Keratinocyte (primary cell): ENCODE data around the gene FNDC3B. TPM values are rescaled to one million over a fixed set of nuclear protein-coding genes. Genes with fewer than 3 reads are reported as not detected.

ENCODE experiments used
- DNase-seq: peaks from one replicate; pipeline ENCODE4 v3.0.0-alpha.2; 2011; ENCODE audit warnings: low read depth, missing footprints, low spot score
- FAIRE-seq: peaks from 2 replicates; lab custom pipeline; 2011; peaks lifted over from hg19 to GRCh38; lab: Jason Lieb, UNC
- H2AFZ ChIP-seq: 2 replicates; pipeline ENCODE4 v1.6.0; 2012; ENCODE audit warnings: low read length, control low read depth, inconsistent platforms; ENCODE audit not compliant: control insufficient read depth
- H3K27ac ChIP-seq: 2 replicates; pipeline ENCODE4 v1.5.1; 2011; ENCODE audit warnings: low read length; ENCODE audit not compliant: control insufficient read depth, insufficient read depth
- H3K27me3 ChIP-seq: 3 replicates; pipeline ENCODE4 v1.6.0; 2011; ENCODE audit warnings: low read length; ENCODE audit not compliant: control insufficient read depth, insufficient read depth; ENCODE audit errors: extremely low read depth
- H3K36me3 ChIP-seq, 2 experiments: 2 replicates in 1 of 2; 3 replicates in 1 of 2; pipeline ENCODE4 v1.5.1; 2011; ENCODE audit warnings: low read length in 2 of 2, mild to moderate bottlenecking in 1 of 2; ENCODE audit not compliant: control insufficient read depth in 2 of 2, insufficient read depth in 2 of 2; ENCODE audit errors: extremely low read depth in 1 of 2
- H3K4me1 ChIP-seq: 3 replicates; pipeline ENCODE4 v1.5.1; 2011; ENCODE audit warnings: low read length; ENCODE audit not compliant: control insufficient read depth, insufficient read depth; ENCODE audit errors: extremely low read depth
- H3K4me2 ChIP-seq: 3 replicates; pipeline ENCODE4 v1.6.0; 2011; ENCODE audit warnings: low read depth, low read length; ENCODE audit not compliant: control insufficient read depth, insufficient read depth; ENCODE audit errors: extremely low read depth
- H3K4me3 ChIP-seq, 3 experiments: fragments of 200-600 bp in 1 of 3; sonication (generic) in 1 of 3; 2 replicates in 2 of 3; 3 replicates in 1 of 3; pipeline ENCODE4 v1.5.1; 2011 to 2016; ENCODE audit warnings: low read length in 3 of 3, mild to moderate bottlenecking in 3 of 3, control low read depth in 2 of 3, inconsistent platforms in 1 of 3, low read depth in 1 of 3, mixed read lengths in 1 of 3, mixed run types in 1 of 3, moderate library complexity in 1 of 3; ENCODE audit not compliant: control insufficient read depth in 2 of 3, insufficient read depth in 2 of 3; ENCODE audit errors: extremely low read depth in 1 of 3
- H3K79me2 ChIP-seq: 2 replicates; pipeline ENCODE4 v1.6.0; 2012; ENCODE audit warnings: low read length; ENCODE audit not compliant: control insufficient read depth, insufficient read depth
- H3K9ac ChIP-seq: 3 replicates; pipeline ENCODE4 v1.6.0; 2011; ENCODE audit warnings: low read length; ENCODE audit not compliant: control insufficient read depth, insufficient read depth; ENCODE audit errors: extremely low read depth
- H3K9me1 ChIP-seq: 3 replicates; pipeline ENCODE4 v1.6.0; 2011; ENCODE audit warnings: low read length; ENCODE audit not compliant: control insufficient read depth, insufficient read depth; ENCODE audit errors: extremely low read depth
- H3K9me3 ChIP-seq: 2 replicates; pipeline ENCODE4 v1.5.1; 2012; ENCODE audit warnings: low read depth, low read length; ENCODE audit not compliant: control insufficient read depth
- H4K20me1 ChIP-seq: 3 replicates; pipeline ENCODE4 v1.6.0; 2011; ENCODE audit warnings: low read length; ENCODE audit not compliant: control insufficient read depth, insufficient read depth; ENCODE audit errors: extremely low read depth
- EZH2 ChIP-seq: IDR thresholded peaks from one replicate; pipeline ENCODE4 v1.6.1; 2012; ENCODE audit warnings: inconsistent platforms, mild to moderate bottlenecking, low read length, moderate library complexity
- dilution Hi-C: fragments of 300-500 bp; cut with MboI; formaldehyde crosslinking; loops from one replicate; pipeline ENCODE4 v1.7.0; 2020; ENCODE audit warnings: low sequenced_read_pairs; ENCODE audit not compliant: extremely low pct_ligation_motif_present
- polyA plus RNA-seq, 5 experiments: library from polyadenylated mRNA; depleted of rRNA in 3 of 5; stranded (reverse) in 3 of 5; stranded (forward) in 1 of 5; unstranded in 1 of 5; fragments of >200 nt; gene quantifications; 1 replicate in 1 of 5; 2 replicates in 3 of 5; 3 replicates in 1 of 5; pipeline versions ENCODE4 v1.2.1 to v1.2.3, GENCODE V29; 2011 to 2012; ENCODE audit warnings: missing spikeins in 2 of 5, low read depth in 1 of 5, low replicate concordance in 1 of 5
- TF ChIP-seq, protein P1 (sequence below), 3 experiments: IDR thresholded peaks in 1 of 3; conservative IDR thresholded peaks in 1 of 3; optimal IDR thresholded peaks in 1 of 3; 2 replicates in 2 of 3; 3 replicates in 1 of 3; pipeline versions ENCODE3 to v1.5.1; 2011; ENCODE audit warnings: low read length in 3 of 3, mild to moderate bottlenecking in 3 of 3, moderate library complexity in 2 of 3, control low read depth in 1 of 3, inconsistent platforms in 1 of 3; ENCODE audit not compliant: insufficient read depth in 2 of 3; ENCODE audit errors: extremely low read depth in 1 of 3

Gene FNDC3B
- polyA plus RNA-seq, 1 donor (not counting 4 experiments of a cell fraction or from before 2014, with no cell fraction given), result 31.4 TPM

DNA sequence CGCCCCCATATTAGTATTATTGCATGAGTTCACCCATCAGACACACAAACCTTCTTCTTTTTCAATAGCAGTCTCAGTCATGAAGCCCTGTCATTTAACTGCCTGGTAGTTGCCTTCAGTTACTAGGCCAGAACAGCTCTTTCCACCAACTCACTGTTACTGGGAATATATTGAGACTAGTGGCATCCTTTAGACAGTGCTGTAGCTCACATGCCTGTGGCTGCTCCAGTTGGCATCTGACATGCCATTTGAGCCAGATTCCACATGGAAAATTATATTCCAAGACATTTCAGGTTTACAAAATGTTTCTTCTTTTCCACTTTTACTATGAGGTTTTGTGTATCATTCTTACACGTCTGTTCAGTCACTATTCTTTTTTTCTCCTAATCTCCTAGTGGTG lies 262.8 kb downstream of the FNDC3B start:
- TF ChIP-seq EZH2, result no peak
- TF ChIP-seq, protein P1, sequence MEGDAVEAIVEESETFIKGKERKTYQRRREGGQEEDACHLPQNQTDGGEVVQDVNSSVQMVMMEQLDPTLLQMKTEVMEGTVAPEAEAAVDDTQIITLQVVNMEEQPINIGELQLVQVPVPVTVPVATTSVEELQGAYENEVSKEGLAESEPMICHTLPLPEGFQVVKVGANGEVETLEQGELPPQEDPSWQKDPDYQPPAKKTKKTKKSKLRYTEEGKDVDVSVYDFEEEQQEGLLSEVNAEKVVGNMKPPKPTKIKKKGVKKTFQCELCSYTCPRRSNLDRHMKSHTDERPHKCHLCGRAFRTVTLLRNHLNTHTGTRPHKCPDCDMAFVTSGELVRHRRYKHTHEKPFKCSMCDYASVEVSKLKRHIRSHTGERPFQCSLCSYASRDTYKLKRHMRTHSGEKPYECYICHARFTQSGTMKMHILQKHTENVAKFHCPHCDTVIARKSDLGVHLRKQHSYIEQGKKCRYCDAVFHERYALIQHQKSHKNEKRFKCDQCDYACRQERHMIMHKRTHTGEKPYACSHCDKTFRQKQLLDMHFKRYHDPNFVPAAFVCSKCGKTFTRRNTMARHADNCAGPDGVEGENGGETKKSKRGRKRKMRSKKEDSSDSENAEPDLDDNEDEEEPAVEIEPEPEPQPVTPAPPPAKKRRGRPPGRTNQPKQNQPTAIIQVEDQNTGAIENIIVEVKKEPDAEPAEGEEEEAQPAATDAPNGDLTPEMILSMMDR (optimal IDR thresholded peaks at IDR 0.05 in 1 of 3, IDR thresholded peaks at IDR 0.05 in 1 of 3, conservative IDR thresholded peaks at IDR 0.05 in 1 of 3; ENCODE audit: extremely low read depth in 1 of 3, insufficient read depth in 2 of 3, low read length in 3 of 3), result no peak
- dilution Hi-C loops, result no loop called here
- Histone ChIP-seq H4K20me1 (no peaks in the 10 kb centered on the region), H3K27ac (no peak overlapping the region), H3K9me1 (no peaks in the 10 kb centered on the region), H3K27me3 (no peaks in the 10 kb centered on the region), H3K4me3 (no peak overlapping the region), H3K36me3 (peaks cover 8 to 9% of the 10 kb centered on the region in 2 experiments), H3K79me2 (no peaks in the 10 kb centered on the region), H3K9me3 (no peaks in the 10 kb centered on the region), H3K4me2 (no peak overlapping the region), H3K4me1 (peaks cover 21% of the 10 kb centered on the region), H3K9ac (no peak overlapping the region), H2AFZ (no peak overlapping the region)
- DNase-seq (no peak), FAIRE-seq (no peak)

DNA sequence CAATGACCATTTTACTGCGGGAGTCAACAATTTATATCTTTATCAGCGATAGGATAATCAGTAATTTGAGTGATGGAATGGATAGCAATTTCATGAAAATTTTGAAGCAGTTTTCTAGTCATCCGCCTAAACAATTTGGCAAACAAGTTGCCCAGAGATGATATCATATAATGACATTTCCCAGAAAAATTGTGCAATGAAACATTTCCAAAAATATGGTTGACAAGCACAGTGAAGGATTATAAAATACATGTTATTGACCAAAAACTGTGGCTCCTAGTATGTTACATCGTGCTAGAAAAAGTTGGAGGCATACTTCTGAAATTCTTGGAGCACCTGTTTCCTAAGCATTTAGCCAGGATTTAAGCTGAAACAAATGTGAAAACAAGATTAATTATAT lies 263.8 kb downstream of the FNDC3B start:
- no peak overlapping the region for H3K4me3 ChIP-seq
- H3K9me3 ChIP-seq, result no peaks in the 10 kb centered on the region
- H2AFZ ChIP-seq, result no peak overlapping the region
- no peak overlapping the region for H3K9ac ChIP-seq
- TF ChIP-seq, protein P1 (optimal IDR thresholded peaks at IDR 0.05 in 1 of 3, IDR thresholded peaks at IDR 0.05 in 1 of 3, conservative IDR thresholded peaks at IDR 0.05 in 1 of 3; ENCODE audit: extremely low read depth in 1 of 3, insufficient read depth in 2 of 3, low read length in 3 of 3), result no peak
- no peak for TF ChIP-seq EZH2
- peaks cover 25% of the 10 kb centered on the region for H3K4me1 ChIP-seq
- H4K20me1 ChIP-seq, result no peaks in the 10 kb centered on the region
- H3K27me3 ChIP-seq, result no peaks in the 10 kb centered on the region
- no peaks in the 10 kb centered on the region for H3K9me1 ChIP-seq
- peaks cover 9 to 12% of the 10 kb centered on the region in 2 experiments for H3K36me3 ChIP-seq
- DNase-seq, result no peak
- dilution Hi-C loops, result no loop called here
- no peak overlapping the region for H3K27ac ChIP-seq
- no peaks in the 10 kb centered on the region for H3K79me2 ChIP-seq
- no peak for FAIRE-seq
- H3K4me2 ChIP-seq, result no peak overlapping the region
